ENCODE measurements around the gene DLGAP1. TPM values are rescaled to one million over a fixed set of nuclear protein-coding genes. Genes with fewer than 3 reads are reported as not detected.

Gene DLGAP1
- total RNA-seq, 1 experiment from 2014 or later: 23.0 TPM

- ATAC-seq (0 out of 2 replicates have a peak, but pooled peaks have one; percentile 24), DNase-seq (ENCODE audit: low spot score) (no peak)
- ChIA-PET CTCF (no interaction called here), POLR2A (no interaction called here)
- H3K27me3 Mint-ChIP-seq (ENCODE audit: low read depth): no peaks in the 10 kb centered on the region
- H3K36me3 Mint-ChIP-seq: no peaks in the 10 kb centered on the region
- no peak overlapping the region for H3K4me3 Mint-ChIP-seq
- H3K4me1 Mint-ChIP-seq: peaks cover 34% of the 10 kb centered on the region
- H3K27ac Mint-ChIP-seq: no peak overlapping the region
- peaks cover 6% of the 10 kb centered on the region; the same call in 1 of the 2 replicates for H3K9me3 Mint-ChIP-seq
- TF ChIP-seq OVOL2 (CRISPR knock-in tag; IDR thresholded peaks at IDR 0.05; ENCODE audit: borderline replicate concordance) (no peak), E2F4 (CRISPR knock-in tag; IDR thresholded peaks at IDR 0.05; ENCODE audit: borderline replicate concordance, low read depth) (no peak), GTF2I (CRISPR knock-in tag; conservative IDR thresholded peaks at IDR 0.05) (no peak), NR2C2 (CRISPR knock-in tag; IDR thresholded peaks at IDR 0.05) (no peak), ZBTB43 (CRISPR knock-in tag; IDR thresholded peaks at IDR 0.05) (no peak), KAT7 (CRISPR knock-in tag; IDR thresholded peaks at IDR 0.05; ENCODE audit: borderline replicate concordance) (no peak), FOXP1 (CRISPR knock-in tag; IDR thresholded peaks at IDR 0.05; ENCODE audit: borderline replicate concordance) (no peak), RELA (CRISPR knock-in tag; IDR thresholded peaks at IDR 0.05; ENCODE audit: borderline replicate concordance) (no peak)
Measured at GRCh38 chr18:4040391-4041092, 414.6 kb downstream of the DLGAP1 start.

- Mint-ChIP-seq H3K36me3 (peaks cover 12% of the 10 kb centered on the region), H3K9me3 (peaks cover 12% of the 10 kb centered on the region), H3K27ac (peak overlapping the region; percentile 76), H3K4me3 (no peak overlapping the region), H3K27me3 (ENCODE audit: low read depth) (no peaks in the 10 kb centered on the region), H3K4me1 (peaks cover 50% of the 10 kb centered on the region)
- TF ChIP-seq NR2C2 (CRISPR knock-in tag; IDR thresholded peaks at IDR 0.05): no peak
- TF ChIP-seq ZBTB21 (CRISPR knock-in tag; IDR thresholded peaks at IDR 0.05; ENCODE audit: borderline replicate concordance): no peak
- no peak for TF ChIP-seq STAT6 (CRISPR knock-in tag; conservative IDR thresholded peaks at IDR 0.05; ENCODE audit: low read depth)
- no peak for TF ChIP-seq PRDM15 (CRISPR knock-in tag; IDR thresholded peaks at IDR 0.05)
- TF ChIP-seq ZNF416 (CRISPR knock-in tag; IDR thresholded peaks at IDR 0.05): no peak
- no peak for TF ChIP-seq JUN (CRISPR knock-in tag; IDR thresholded peaks at IDR 0.05)
- no peak for TF ChIP-seq AFF4 (CRISPR knock-in tag; IDR thresholded peaks at IDR 0.05; ENCODE audit: borderline replicate concordance)
- TF ChIP-seq TP53 (CRISPR knock-in tag; IDR thresholded peaks at IDR 0.05): no peak
- no peak for TF ChIP-seq CDX4 (CRISPR knock-in tag; IDR thresholded peaks at IDR 0.05; ENCODE audit: borderline replicate concordance)
- no peak for TF ChIP-seq IRF1 (CRISPR knock-in tag; IDR thresholded peaks at IDR 0.05)
- no peak for TF ChIP-seq NFYB (CRISPR knock-in tag; conservative IDR thresholded peaks at IDR 0.05; ENCODE audit: low read depth)
- DNase-seq (ENCODE audit: low spot score) (no peak), ATAC-seq (no peak)
- POLR2A ChIA-PET: no interaction called here
- CTCF ChIA-PET: interaction anchor here (1.0 to 1.5 kb wide), 3 partner anchors 17 to 332 kb away, joined by 3 read pairs; no protein-coding TSS in a partner anchor
Measured at GRCh38 chr18:4035521-4035920, 419.6 kb downstream of the DLGAP1 start.

All from WTC11 (cell line).